Erythroblast (primary cell): ENCODE measurements around the gene IQSEC1.

ENCODE experiments used
- DNase-seq, 2 experiments: peaks; one replicate each; lab custom pipeline; 2025; lab: John Stamatoyannopoulos, UW
- GATA1 ChIP-seq: IDR thresholded peaks from 2 replicates; pipeline ENCODE4 v1.6.1; 2011; ENCODE audit warnings: low read depth, mild to moderate bottlenecking, control low read depth, low read length, moderate library complexity
- POLR2A ChIP-seq: IDR thresholded peaks from 2 replicates; pipeline ENCODE4 v1.6.1; 2011; ENCODE audit warnings: mild to moderate bottlenecking, low read length

Gene IQSEC1

GRCh38 chr3:13025090-13025489 lies 48.1 kb downstream of the IQSEC1 start:
- DNase-seq = no peak
- TF ChIP-seq GATA1 (no peak), POLR2A (no peak)

GRCh38 chr3:13024765-13025065 lies 48.5 kb downstream of the IQSEC1 start:
- TF ChIP-seq GATA1 = no peak
- no peak for TF ChIP-seq POLR2A
- DNase-seq = no peak

- no peak for DNase-seq
- no peak for TF ChIP-seq GATA1
- no peak for TF ChIP-seq POLR2A
Measured at GRCh38 chr3:13023971-13024764, 49.1 kb downstream of the IQSEC1 start.

- TF ChIP-seq POLR2A (no peak), GATA1 (no peak)
Measured at GRCh38 chr3:13023235-13023970, 49.8 kb downstream of the IQSEC1 start.

GRCh38 chr3:13022348-13023234 lies 50.6 kb downstream of the IQSEC1 start:
- no peak for DNase-seq

More at GRCh38 chr3:13023235-13023970, 49.8 kb downstream of the IQSEC1 start:
- no peak for DNase-seq

GRCh38 chr3:13021141-13022114 lies 51.8 kb downstream of the IQSEC1 start:
- no peak for TF ChIP-seq POLR2A
- TF ChIP-seq GATA1 = no peak
- DNase-seq = no peak

More at GRCh38 chr3:13022348-13023234, 50.6 kb downstream of the IQSEC1 start:
- no peak for TF ChIP-seq GATA1
- no peak for TF ChIP-seq POLR2A

- TF ChIP-seq GATA1 (no peak), POLR2A (no peak)
Measured at GRCh38 chr3:13020159-13020750, 53.0 kb downstream of the IQSEC1 start.

GRCh38 chr3:13019243-13020095 lies 53.8 kb downstream of the IQSEC1 start:
- TF ChIP-seq GATA1 (no peak), POLR2A (no peak)
- DNase-seq = peak in 1 of 2 experiments; percentile 15

More at GRCh38 chr3:13020159-13020750, 53.0 kb downstream of the IQSEC1 start:
- DNase-seq = no peak

GRCh38 chr3:13018561-13019242 lies 54.5 kb downstream of the IQSEC1 start:
- no peak for DNase-seq
- TF ChIP-seq GATA1 = no peak
- TF ChIP-seq POLR2A = no peak

GRCh38 chr3:13018043-13018451 lies 55.2 kb downstream of the IQSEC1 start:
- peak; percentile 10 for TF ChIP-seq GATA1
- TF ChIP-seq POLR2A = peak; percentile 71
- DNase-seq = peak; percentile 78 to 88
